SJSA1 (cell line): ENCODE data around the gene SUPT20H. TPM values are rescaled to one million over a fixed set of nuclear protein-coding genes. Genes with fewer than 3 reads are reported as not detected.
"Not testable (repeated sequence)": the region's sequence is repeated elsewhere in the genome, so short reads cannot be mapped to it uniquely, and the experiment has no call there.

Experiments used
- DNase-seq, 2 experiments: peaks; one replicate each; pipeline ENCODE4 v3.0.0-alpha.2; 2015 to 2020; ENCODE audit warnings: low spot score in 2 of 2, low read depth in 1 of 2
- H3K27ac ChIP-seq: fragments of 250-450 bp; sonication (Bioruptor Pico); 2 replicates; pipeline ENCODE4 v1.5.1; 2020; ENCODE audit warnings: mild to moderate bottlenecking, moderate library complexity
- H3K27me3 ChIP-seq: fragments of 250-450 bp; sonication (Bioruptor Pico); replicated peaks from 2 replicates; pipeline ENCODE4 v1.5.1; 2020; ENCODE audit warnings: mild to moderate bottlenecking, moderate library complexity
- H3K36me3 ChIP-seq: fragments of 250-450 bp; sonication (Bioruptor Pico); 2 replicates; pipeline ENCODE4 v1.5.1; 2020; ENCODE audit warnings: mild to moderate bottlenecking
- H3K4me1 ChIP-seq: fragments of 250-450 bp; sonication (Bioruptor Pico); replicated peaks from 2 replicates; pipeline ENCODE4 v1.6.1; 2021; ENCODE audit warnings: mild to moderate bottlenecking
- H3K4me3 ChIP-seq: fragments of 250-450 bp; sonication (Bioruptor Pico); 2 replicates; pipeline ENCODE4 v1.5.1; 2020; ENCODE audit warnings: mild to moderate bottlenecking
- H3K9me3 ChIP-seq: fragments of 250-450 bp; sonication (Bioruptor Pico); replicated peaks from 2 replicates; pipeline ENCODE4 v1.5.1; 2020; ENCODE audit warnings: mild to moderate bottlenecking
- total RNA-seq: library from RNA; depleted of rRNA; stranded (reverse); fragments of >200 nt; shearing (Covaris generic); gene quantifications from 2 replicates; pipeline ENCODE4 v1.2.3, GENCODE V29; 2014

SUPT20H gene
- total RNA-seq, 1 experiment from 2014 or later: 45.0 TPM

- H3K27me3 ChIP-seq, H3K9me3 ChIP-seq, H3K4me1 ChIP-seq, H3K4me3 ChIP-seq, DNase-seq, H3K27ac ChIP-seq: not testable (repeated sequence)
- peaks cover 29% of the 10 kb centered on the region for H3K36me3 ChIP-seq
Measured at GRCh38 chr13:37053111-37053510, 6.4 kb downstream of the SUPT20H start.

- H3K27ac ChIP-seq: no peak overlapping the region
- DNase-seq: no peak
- H3K4me3 ChIP-seq: no peak overlapping the region
- H3K9me3 ChIP-seq: no peaks in the 10 kb centered on the region
- H3K36me3 ChIP-seq: peaks cover 46% of the 10 kb centered on the region
- no peaks in the 10 kb centered on the region for H3K4me1 ChIP-seq
- H3K27me3 ChIP-seq: no peaks in the 10 kb centered on the region
Measured at GRCh38 chr13:37049810-37050209, 9.7 kb downstream of the SUPT20H start.

GRCh38 chr13:37047846-37048245, 11.6 kb downstream of the SUPT20H start:
- Histone ChIP-seq H3K4me3 (no peak overlapping the region), H3K4me1 (no peaks in the 10 kb centered on the region), H3K27me3 (no peaks in the 10 kb centered on the region), H3K9me3 (no peaks in the 10 kb centered on the region), H3K27ac (no peak overlapping the region), H3K36me3 (peaks cover 63% of the 10 kb centered on the region)
- DNase-seq: no peak

DNA sequence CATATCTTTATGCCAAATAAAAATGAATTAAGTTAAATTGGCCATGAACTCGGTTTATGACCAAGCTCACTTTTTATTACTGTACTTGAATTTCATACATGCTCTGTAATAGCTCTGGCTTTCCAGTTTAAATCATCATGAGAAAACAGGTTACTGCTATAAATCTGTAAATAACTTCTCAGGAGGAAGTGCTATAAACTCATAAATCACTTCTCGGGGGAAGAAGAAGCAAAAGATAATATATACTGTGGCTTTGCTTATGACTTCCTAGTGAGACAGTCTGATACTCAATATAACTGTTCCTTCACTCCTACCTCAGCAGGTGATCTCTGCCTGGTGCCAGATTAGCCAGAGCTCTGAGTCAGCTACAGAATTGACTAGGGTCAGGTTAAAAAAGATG, 12.5 kb downstream of the SUPT20H start:
- Histone ChIP-seq H3K4me1 (no peaks in the 10 kb centered on the region), H3K36me3 (peaks cover 68% of the 10 kb centered on the region), H3K9me3 (no peaks in the 10 kb centered on the region), H3K27me3 (no peaks in the 10 kb centered on the region), H3K27ac (no peak overlapping the region), H3K4me3 (no peak overlapping the region)
- no peak for DNase-seq

GRCh38 chr13:37046062-37046461, 13.4 kb downstream of the SUPT20H start:
- Histone ChIP-seq H3K27me3 (no peaks in the 10 kb centered on the region), H3K9me3 (no peaks in the 10 kb centered on the region), H3K4me1 (no peaks in the 10 kb centered on the region), H3K36me3 (peaks cover 76% of the 10 kb centered on the region), H3K4me3 (no peak overlapping the region), H3K27ac (no peak overlapping the region)
- no peak for DNase-seq

GRCh38 chr13:37040789-37041188, 18.7 kb downstream of the SUPT20H start:
- Histone ChIP-seq H3K27me3 (no peaks in the 10 kb centered on the region), H3K4me3 (no peak overlapping the region), H3K27ac (no peak overlapping the region), H3K36me3 (peaks cover 98% of the 10 kb centered on the region), H3K4me1 (no peaks in the 10 kb centered on the region), H3K9me3 (no peaks in the 10 kb centered on the region)
- DNase-seq: no peak

GRCh38 chr13:37039896-37040295, 19.6 kb downstream of the SUPT20H start:
- no peak overlapping the region for H3K27ac ChIP-seq
- no peaks in the 10 kb centered on the region for H3K9me3 ChIP-seq
- no peaks in the 10 kb centered on the region for H3K4me1 ChIP-seq
- DNase-seq: no peak
- peaks cover 98% of the 10 kb centered on the region for H3K36me3 ChIP-seq
- no peaks in the 10 kb centered on the region for H3K27me3 ChIP-seq
- no peak overlapping the region for H3K4me3 ChIP-seq

GRCh38 chr13:37037241-37037640, 22.2 kb downstream of the SUPT20H start:
- Histone ChIP-seq H3K27ac (no peak overlapping the region), H3K9me3 (no peaks in the 10 kb centered on the region), H3K36me3 (peaks cover 92% of the 10 kb centered on the region), H3K4me1 (no peaks in the 10 kb centered on the region), H3K4me3 (no peak overlapping the region), H3K27me3 (no peaks in the 10 kb centered on the region)
- no peak for DNase-seq

DNA sequence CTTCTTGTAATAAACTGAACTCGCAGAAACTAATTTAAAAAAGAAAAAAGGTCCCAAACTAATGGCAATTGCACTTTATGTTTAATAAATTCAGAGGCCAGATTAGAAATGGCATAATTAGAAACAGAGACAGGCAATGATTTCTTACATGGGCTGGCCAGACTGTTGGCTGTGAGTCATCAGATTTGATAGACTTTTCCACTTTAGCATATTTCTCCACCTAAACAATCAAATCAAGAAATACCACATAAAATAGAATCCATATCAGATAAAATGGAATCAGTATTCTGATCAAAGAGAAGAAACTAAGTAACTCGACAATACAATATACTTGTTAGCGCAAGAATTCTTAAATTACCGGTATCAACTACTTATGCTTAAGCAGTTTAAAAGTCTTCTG, 29.9 kb downstream of the SUPT20H start:
- Histone ChIP-seq H3K27me3 (no peaks in the 10 kb centered on the region), H3K9me3 (no peaks in the 10 kb centered on the region), H3K4me3 (no peak overlapping the region), H3K4me1 (no peaks in the 10 kb centered on the region), H3K36me3 (peaks cover 69% of the 10 kb centered on the region), H3K27ac (no peak overlapping the region)
- DNase-seq: no peak

- Histone ChIP-seq H3K36me3 (peaks cover 74% of the 10 kb centered on the region), H3K4me1 (no peaks in the 10 kb centered on the region), H3K27me3 (no peaks in the 10 kb centered on the region), H3K4me3 (no peak overlapping the region), H3K9me3 (no peaks in the 10 kb centered on the region), H3K27ac (no peak overlapping the region)
- DNase-seq: no peak
Measured at GRCh38 chr13:37027639-37028038, 31.8 kb downstream of the SUPT20H start.

- no peak overlapping the region for H3K4me3 ChIP-seq
- no peak for DNase-seq
- no peaks in the 10 kb centered on the region for H3K9me3 ChIP-seq
- peaks cover 74% of the 10 kb centered on the region for H3K36me3 ChIP-seq
- H3K27ac ChIP-seq: no peak overlapping the region
- no peaks in the 10 kb centered on the region for H3K27me3 ChIP-seq
- no peaks in the 10 kb centered on the region for H3K4me1 ChIP-seq
Measured at GRCh38 chr13:37026771-37027170, 32.7 kb downstream of the SUPT20H start.

DNA sequence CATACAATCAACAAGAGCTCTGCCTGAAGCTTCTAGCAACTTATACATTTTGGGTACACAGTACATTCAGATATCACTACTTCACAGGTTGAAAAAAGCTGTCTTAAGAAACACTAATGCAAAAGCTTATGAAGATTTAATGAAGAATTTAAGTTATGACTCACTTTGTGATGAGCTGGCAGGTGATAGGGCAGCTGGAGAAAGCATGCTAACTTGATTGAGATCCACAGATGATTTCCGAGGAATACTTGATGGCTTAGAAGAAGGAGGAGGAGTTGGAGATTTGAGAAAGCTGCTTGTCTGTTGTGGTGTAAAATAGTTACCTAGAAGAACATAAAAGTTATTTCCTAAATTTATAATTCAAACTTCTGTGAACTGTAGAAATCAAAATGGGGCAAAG, 35.6 kb downstream of the SUPT20H start:
- H3K27ac ChIP-seq: no peak overlapping the region
- H3K9me3 ChIP-seq: no peaks in the 10 kb centered on the region
- no peaks in the 10 kb centered on the region for H3K4me1 ChIP-seq
- H3K27me3 ChIP-seq: no peaks in the 10 kb centered on the region
- DNase-seq: no peak
- H3K36me3 ChIP-seq: peaks cover 77% of the 10 kb centered on the region
- no peak overlapping the region for H3K4me3 ChIP-seq

DNA sequence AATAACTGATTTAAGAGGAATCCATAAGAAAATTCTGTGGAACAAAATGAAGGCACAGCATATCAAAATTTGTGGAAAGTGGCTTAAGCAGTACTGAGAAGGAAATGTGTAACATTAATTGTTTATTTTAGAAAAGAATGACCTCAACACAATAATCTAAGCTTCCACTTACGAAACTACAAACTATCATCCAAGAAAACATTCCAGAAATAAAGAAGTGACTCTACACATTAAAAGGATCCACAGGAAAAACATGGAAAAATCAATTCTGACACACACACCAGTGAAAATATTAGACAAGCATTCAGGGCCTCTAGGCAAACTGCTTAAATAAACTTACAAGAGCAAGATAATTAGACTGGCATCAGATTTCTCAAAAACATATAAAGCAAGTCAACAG, 44.9 kb downstream of the SUPT20H start:
- no peak overlapping the region for H3K27ac ChIP-seq
- no peak overlapping the region for H3K4me3 ChIP-seq
- H3K4me1 ChIP-seq: no peaks in the 10 kb centered on the region; the same call in 1 of the 2 replicates
- no peaks in the 10 kb centered on the region for H3K9me3 ChIP-seq
- no peaks in the 10 kb centered on the region for H3K27me3 ChIP-seq
- peaks cover 66% of the 10 kb centered on the region for H3K36me3 ChIP-seq
- no peak for DNase-seq

GRCh38 chr13:37011788-37012187, 47.7 kb downstream of the SUPT20H start:
- H3K27ac ChIP-seq: no peak overlapping the region
- H3K27me3 ChIP-seq: no peaks in the 10 kb centered on the region
- no peaks in the 10 kb centered on the region; the same call in 1 of the 2 replicates for H3K4me1 ChIP-seq
- H3K9me3 ChIP-seq: no peaks in the 10 kb centered on the region
- H3K4me3 ChIP-seq: no peak overlapping the region
- DNase-seq: no peak
- H3K36me3 ChIP-seq: peaks cover 77% of the 10 kb centered on the region

- peaks cover 79% of the 10 kb centered on the region for H3K36me3 ChIP-seq
- peak in 1 of 2 experiments; percentile 30 for DNase-seq
- no peaks in the 10 kb centered on the region for H3K27me3 ChIP-seq
- no peak overlapping the region for H3K4me3 ChIP-seq
- no peaks in the 10 kb centered on the region; the same call in 1 of the 2 replicates for H3K4me1 ChIP-seq
- no peak overlapping the region for H3K27ac ChIP-seq
- no peaks in the 10 kb centered on the region for H3K9me3 ChIP-seq
Measured at GRCh38 chr13:37011002-37011401, 48.5 kb downstream of the SUPT20H start.
